ENCODE measurements around the gene TULP4.
"Not testable (repeated sequence)": the region's sequence is repeated elsewhere in the genome, so short reads cannot be mapped to it uniquely, and the experiment has no call there.

Gene TULP4

DNA sequence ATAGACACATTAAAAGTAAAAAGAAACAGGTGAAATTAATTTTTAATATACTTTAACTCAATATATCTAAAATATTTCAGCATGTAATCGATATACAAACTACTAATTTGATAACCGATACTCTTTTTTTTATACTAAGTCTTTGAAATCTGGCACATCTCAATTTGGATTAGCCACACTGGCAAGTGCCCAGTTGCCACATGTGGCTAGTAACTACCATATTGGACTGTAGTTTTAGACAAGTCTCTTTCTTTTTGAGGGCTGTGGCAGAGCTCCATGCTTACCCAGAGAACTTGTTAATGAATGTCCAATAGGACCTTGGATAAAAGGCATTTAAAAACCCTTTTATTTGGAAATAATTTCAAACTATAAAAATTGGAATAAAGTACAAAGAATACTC lies 17.8 kb downstream of the TULP4 start:
- DNase-seq (ENCODE audit: low spot score), result no peak
- Histone ChIP-seq H3K27ac (no peak overlapping the region), H3K4me3 (no peak overlapping the region)
- TF ChIP-seq, protein P1, sequence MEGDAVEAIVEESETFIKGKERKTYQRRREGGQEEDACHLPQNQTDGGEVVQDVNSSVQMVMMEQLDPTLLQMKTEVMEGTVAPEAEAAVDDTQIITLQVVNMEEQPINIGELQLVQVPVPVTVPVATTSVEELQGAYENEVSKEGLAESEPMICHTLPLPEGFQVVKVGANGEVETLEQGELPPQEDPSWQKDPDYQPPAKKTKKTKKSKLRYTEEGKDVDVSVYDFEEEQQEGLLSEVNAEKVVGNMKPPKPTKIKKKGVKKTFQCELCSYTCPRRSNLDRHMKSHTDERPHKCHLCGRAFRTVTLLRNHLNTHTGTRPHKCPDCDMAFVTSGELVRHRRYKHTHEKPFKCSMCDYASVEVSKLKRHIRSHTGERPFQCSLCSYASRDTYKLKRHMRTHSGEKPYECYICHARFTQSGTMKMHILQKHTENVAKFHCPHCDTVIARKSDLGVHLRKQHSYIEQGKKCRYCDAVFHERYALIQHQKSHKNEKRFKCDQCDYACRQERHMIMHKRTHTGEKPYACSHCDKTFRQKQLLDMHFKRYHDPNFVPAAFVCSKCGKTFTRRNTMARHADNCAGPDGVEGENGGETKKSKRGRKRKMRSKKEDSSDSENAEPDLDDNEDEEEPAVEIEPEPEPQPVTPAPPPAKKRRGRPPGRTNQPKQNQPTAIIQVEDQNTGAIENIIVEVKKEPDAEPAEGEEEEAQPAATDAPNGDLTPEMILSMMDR (IDR thresholded peaks at IDR 0.05), result no peak

DNA sequence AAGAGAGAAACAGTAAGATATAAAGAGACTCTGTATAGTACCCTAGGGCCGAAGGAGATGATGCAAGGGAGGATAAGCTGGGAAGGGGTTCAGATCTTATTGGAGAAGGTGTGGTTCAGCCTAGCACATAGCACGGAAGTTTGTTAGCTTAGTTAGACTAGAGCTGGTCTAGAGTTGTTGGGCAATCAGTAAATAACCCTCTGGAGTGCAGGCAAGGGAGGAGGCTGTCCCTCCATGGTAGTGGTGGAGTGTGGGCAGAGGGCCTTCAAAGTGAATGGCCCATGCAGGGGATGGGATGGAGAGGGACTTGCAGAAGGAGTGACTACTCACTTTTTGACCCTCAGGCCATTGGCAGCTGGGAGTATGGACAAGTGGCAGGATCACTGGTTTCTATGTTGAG lies 20.0 kb downstream of the TULP4 start:
- TF ChIP-seq, protein P1 (IDR thresholded peaks at IDR 0.05), result no peak
- no peak for DNase-seq (ENCODE audit: low spot score)
- H3K4me3 ChIP-seq, result no peak overlapping the region
- no peak overlapping the region for H3K27ac ChIP-seq

DNA sequence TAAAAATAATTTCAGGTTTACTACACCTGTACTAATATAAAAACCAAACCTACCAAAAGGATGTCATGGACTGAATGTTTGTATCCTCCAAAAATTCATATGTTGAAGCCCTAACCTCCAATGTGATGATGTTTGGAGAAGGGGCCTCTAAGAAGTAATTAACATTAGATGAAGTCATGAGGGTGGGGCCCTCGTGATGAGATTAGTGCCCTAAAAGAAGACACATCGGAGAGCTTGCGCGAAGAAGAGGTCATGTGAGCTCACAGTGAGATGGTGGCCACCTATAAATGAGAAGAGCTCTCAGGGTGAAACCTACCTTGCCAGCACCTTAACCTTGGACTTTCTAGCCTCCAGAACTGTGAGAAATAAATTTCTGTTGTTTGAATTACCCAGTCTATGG lies 20.8 kb downstream of the TULP4 start:
- H3K4me3 ChIP-seq, result no peak overlapping the region
- no peak overlapping the region for H3K27ac ChIP-seq
- TF ChIP-seq, protein P1 (IDR thresholded peaks at IDR 0.05), result no peak
- no peak for DNase-seq (ENCODE audit: low spot score)

DNA sequence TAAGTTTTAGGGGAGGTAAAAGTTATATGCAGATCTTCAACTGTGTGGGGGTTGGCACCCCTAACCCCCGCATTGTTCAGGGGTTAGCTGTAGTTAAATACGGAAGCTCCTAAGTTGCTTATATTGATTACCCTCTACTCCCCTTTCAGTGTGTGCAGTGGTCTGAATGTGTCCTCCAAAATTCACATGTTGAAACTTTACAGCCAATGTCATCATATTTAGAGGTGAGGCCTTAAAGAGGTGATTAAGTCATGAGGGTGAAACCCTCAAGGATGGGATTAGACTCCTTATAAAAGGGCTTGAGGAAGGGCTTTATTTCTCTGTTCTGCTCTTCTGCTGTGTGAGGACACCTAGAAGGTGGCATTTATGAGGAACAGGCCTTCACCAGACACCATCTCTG lies 22.3 kb downstream of the TULP4 start:
- Histone ChIP-seq H3K4me3 (no peak overlapping the region), H3K27ac (no peak overlapping the region)
- TF ChIP-seq, protein P1 (IDR thresholded peaks at IDR 0.05), result no peak
- DNase-seq (ENCODE audit: low spot score), result no peak

DNA sequence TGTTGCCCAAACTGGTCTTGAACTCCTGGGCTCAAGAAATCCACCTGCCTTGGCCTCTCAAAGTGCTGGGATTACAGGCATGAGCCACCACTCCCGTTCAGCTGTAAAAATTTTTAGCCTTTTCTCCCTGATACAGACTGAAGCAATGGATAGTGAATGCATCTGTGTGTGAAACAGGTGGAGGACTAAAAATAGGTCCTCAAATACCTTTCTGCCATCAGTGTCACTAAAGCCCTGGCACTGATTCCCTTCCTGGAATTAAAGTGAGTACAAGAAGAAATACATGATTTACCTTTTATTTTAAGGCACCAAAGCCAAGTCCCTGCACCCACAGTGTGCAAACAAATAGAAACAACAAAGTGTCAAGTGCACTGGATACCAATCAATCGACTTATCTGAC lies 25.1 kb downstream of the TULP4 start:
- no peak for DNase-seq (ENCODE audit: low spot score)
- no peak overlapping the region for H3K27ac ChIP-seq
- no peak overlapping the region for H3K4me3 ChIP-seq
- TF ChIP-seq, protein P1 (IDR thresholded peaks at IDR 0.05), result no peak

DNA sequence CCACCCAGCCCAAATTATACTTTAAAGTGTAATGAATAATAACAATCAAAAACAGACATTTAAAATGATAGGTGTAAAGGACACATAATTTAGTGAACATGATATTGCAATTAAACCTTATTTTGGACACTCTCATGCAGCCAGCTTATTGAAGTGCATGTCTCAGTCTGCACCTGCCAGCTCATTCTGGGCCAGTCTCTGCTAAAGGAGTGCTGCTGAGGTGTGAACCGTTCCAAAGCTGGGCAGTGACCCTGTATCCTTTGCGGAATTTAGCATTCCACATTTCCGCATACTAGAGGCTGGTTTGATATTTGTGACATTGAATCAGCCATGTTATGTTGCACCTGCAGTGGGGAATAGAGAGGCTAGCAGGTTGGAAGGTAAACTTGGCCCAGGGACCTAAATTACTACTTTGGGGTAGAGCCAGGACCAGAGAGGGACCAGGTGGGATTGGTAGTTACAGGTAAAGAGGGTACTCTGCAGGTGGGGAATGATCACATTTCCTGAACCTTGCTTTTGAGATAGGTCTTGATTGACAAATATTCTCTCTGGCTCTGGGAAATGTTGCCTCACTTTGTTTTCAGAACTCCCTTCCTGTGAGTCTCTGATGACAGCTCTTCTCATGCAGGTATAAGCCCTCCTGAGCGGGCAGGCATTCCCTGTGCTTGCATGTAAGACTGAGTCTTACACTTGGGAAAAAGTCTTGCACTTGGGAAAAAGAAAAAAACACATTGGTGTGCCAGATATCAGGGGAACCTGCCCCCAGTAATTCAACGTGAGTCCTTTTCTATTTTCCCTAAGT lies 26.2 kb downstream of the TULP4 start:
- H3K4me3 ChIP-seq, result no peak overlapping the region
- no peak overlapping the region for H3K27ac ChIP-seq
- TF ChIP-seq, protein P1 (IDR thresholded peaks at IDR 0.05), result no peak
- DNase-seq (ENCODE audit: low spot score), result no peak

DNA sequence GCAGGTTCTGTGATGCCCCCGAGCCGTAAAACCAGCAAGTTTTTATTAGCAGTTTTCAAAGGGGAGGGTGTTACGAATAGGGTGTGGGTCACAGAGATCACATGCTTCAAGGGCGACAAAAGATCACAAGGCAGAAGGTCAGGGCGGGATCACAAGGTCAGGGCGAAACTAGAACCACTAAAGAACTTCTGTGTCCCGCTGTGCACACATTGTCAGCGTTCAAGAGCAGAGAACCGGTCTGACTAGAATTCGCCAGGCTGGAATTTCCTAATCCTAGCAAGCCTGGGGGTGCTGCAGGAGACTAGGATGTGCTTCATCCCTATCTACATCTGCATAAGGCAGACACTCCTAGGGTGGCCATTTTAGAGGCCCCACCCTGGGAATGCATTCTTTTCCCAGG lies 26.9 kb downstream of the TULP4 start:
- DNase-seq (ENCODE audit: low spot score); H3K4me3 ChIP-seq; H3K27ac ChIP-seq: not testable (repeated sequence)

Data from coronary artery (tissue), 2 donors.